ENCODE measurements around the gene TMEM125. TPM values are rescaled to one million over a fixed set of nuclear protein-coding genes. Genes with fewer than 3 reads are reported as not detected.
A peak's percentile ranks its signal among the peaks of the same experiment; 100 is the strongest.

The TMEM125 gene
- total RNA-seq, 2 donors from 2014 or later: 45.8 to 51.1 TPM

DNA sequence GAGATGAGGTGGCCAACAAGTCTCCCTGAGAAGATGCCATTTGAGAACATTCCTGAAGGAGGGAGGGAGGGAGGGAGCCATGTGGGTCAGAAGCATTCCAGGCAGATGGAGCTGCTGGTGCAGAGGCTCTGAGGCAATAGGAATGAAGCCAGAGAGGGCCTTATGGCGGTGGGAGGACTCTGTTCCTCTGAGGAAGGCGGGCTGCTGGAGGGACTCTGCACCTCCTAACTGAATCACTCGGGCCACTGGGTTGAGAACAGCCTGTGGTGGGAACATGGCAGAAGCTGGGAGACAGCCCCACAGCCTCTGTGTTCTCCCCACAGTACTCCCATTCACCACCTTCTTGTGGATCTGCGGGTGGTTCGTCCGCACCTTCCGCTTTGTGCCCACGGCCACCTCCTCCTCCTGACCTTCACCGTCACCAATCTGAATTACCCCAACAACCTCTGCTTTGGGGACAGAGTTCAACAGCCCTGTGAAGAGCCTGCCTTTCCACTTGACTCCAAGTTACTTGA lies 2.4 kb upstream of the TMEM125 start:
- TF ChIP-seq, protein P1, sequence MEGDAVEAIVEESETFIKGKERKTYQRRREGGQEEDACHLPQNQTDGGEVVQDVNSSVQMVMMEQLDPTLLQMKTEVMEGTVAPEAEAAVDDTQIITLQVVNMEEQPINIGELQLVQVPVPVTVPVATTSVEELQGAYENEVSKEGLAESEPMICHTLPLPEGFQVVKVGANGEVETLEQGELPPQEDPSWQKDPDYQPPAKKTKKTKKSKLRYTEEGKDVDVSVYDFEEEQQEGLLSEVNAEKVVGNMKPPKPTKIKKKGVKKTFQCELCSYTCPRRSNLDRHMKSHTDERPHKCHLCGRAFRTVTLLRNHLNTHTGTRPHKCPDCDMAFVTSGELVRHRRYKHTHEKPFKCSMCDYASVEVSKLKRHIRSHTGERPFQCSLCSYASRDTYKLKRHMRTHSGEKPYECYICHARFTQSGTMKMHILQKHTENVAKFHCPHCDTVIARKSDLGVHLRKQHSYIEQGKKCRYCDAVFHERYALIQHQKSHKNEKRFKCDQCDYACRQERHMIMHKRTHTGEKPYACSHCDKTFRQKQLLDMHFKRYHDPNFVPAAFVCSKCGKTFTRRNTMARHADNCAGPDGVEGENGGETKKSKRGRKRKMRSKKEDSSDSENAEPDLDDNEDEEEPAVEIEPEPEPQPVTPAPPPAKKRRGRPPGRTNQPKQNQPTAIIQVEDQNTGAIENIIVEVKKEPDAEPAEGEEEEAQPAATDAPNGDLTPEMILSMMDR (IDR thresholded peaks at IDR 0.05): no peak
- no peak for TF ChIP-seq POLR2A (IDR thresholded peaks at IDR 0.05)
- Histone ChIP-seq H3K9me3 (no peaks in the 10 kb centered on the region), H3K36me3 (replicated peaks in 1 of 2; ENCODE audit: insufficient read depth in 1 of 2, low read depth in 2 of 2) (no peaks in the 10 kb centered on the region), H3K27me3 (no peaks in the 10 kb centered on the region), H3K27ac (peak overlapping the region in 3 of 4 donors; percentile 1 to 50 (median 16)), H3K4me1 (peaks cover 41% of the 10 kb centered on the region), H3K4me3 (no peak overlapping the region)
- DNase-seq: peak in 1 of 4 donors; percentile 30
- intact Hi-C loops (cut with DNase I): no loop called here
- ATAC-seq: no peak
- 56 to 63% methylated on average over 9 of the region's 9 CpGs for WGBS, 2 donors

DNA sequence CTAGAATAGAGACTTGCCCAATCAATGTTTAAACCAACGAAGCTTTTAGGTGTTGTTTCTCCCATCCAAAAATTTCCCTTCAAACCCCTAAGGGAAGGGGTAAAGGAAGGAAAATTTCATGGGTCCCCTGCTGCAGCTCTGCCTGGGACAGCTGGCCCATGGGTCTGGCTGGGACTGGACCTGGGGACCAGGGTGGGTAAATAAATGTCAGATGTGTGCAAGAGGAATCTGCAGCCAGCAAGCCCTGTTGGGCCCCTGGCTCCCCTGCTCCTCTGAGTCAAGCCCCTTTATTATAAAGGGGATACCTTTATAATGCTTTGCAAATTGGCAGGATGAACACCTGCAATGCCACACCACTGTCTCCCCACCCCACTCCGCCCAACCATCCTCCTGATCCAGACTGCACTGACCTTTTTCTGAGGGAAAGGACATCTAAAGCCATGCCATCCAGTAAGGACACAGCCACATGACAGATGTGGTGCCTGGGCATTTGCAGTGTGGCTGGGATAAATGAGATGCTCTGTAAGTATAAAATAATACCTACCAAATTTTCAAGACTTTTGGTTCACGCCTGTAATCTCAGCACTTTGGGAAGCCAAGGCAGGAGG lies 1.9 kb upstream of the TMEM125 start:
- no peaks in the 10 kb centered on the region for H3K36me3 ChIP-seq (replicated peaks in 1 of 2; ENCODE audit: insufficient read depth in 1 of 2, low read depth in 2 of 2)
- H3K9me3 ChIP-seq: no peaks in the 10 kb centered on the region
- WGBS, 2 donors: 63 to 75% methylated on average over 3 of the region's 3 CpGs
- DNase-seq (peak in 1 of 4 donors; percentile 0), ATAC-seq (no peak)
- no peak overlapping the region for H3K4me3 ChIP-seq
- no peaks in the 10 kb centered on the region for H3K27me3 ChIP-seq
- peaks cover 44% of the 10 kb centered on the region for H3K4me1 ChIP-seq
- peak overlapping the region in 3 of 4 donors; percentile 1 to 50 (median 16) for H3K27ac ChIP-seq
- TF ChIP-seq, protein P1 (IDR thresholded peaks at IDR 0.05): no peak
- TF ChIP-seq POLR2A (IDR thresholded peaks at IDR 0.05): no peak
- intact Hi-C loops (cut with DNase I): no loop called here

- ATAC-seq (peak; percentile 95), DNase-seq (peak; percentile 92 to 96 (median 95))
- no peaks in the 10 kb centered on the region for H3K9me3 ChIP-seq
- peak overlapping the region; percentile 14 to 23 for H3K4me3 ChIP-seq
- no peaks in the 10 kb centered on the region for H3K27me3 ChIP-seq
- H3K27ac ChIP-seq: peak overlapping the region; percentile 72 to 84 (median 79)
- peaks cover 51% of the 10 kb centered on the region for H3K4me1 ChIP-seq
- H3K36me3 ChIP-seq (replicated peaks in 1 of 2; ENCODE audit: insufficient read depth in 1 of 2, low read depth in 2 of 2): no peaks in the 10 kb centered on the region
- intact Hi-C loops (cut with DNase I): no loop called here
- 3% methylated on average over 17 to 29 of the region's 29 CpGs for WGBS, 2 donors
- peak; percentile 67 to 87 (median 79) for TF ChIP-seq POLR2A (IDR thresholded peaks at IDR 0.05)
- TF ChIP-seq, protein P1 (IDR thresholded peaks at IDR 0.05): no peak
Observed at GRCh38 chr1:43270421-43271095, 775 bp downstream of the TMEM125 start.

DNA sequence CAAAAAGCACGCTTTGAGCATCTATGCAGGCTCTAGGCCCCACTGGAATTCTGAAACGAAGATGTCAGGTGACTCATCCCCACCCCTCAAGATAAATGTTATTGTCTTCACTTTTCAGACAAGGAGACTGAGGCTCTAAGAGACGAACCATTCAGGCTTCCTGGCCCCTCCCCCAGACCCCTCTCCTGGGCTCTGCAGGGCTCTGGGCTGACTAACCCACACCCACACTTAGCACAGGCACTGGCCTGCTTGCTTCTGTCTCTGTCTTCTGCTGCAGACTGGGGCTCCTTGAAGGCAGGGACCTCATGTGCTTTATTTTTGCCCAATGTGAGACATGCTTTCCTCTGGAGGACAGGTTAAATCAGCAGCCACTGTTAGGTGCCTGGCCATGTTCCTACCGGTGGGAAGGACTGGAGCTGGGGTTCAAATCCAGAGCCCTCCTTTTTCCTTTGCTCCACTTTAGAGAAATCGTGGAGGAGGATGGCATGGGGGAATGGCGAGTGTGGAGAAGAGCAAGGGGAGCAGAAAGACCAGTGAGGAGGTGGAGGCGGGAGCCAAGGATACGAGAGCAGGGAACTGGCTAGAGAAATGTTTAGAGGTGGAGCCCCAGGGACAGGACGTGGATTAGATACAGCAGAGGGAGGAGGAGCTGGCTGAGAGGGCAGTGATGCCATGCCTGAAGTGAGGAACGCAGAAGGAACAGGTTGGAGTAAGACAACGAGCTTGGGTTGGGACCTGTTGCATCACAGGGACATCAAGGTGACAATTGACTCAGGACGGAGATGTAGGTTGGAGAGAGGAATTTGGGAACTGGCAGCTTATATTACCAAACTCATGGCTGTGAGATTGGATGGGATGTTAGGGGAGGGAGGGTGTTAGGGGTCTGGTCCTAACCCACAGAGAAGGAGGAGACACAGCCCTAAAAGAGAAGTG lies 1.7 kb downstream of the TMEM125 start:
- ATAC-seq (no peak), DNase-seq (peak in 1 of 4 donors; percentile 2)
- H3K4me3 ChIP-seq: peak overlapping the region; percentile 14 to 23
- no peak for TF ChIP-seq POLR2A (IDR thresholded peaks at IDR 0.05)
- TF ChIP-seq, protein P1 (IDR thresholded peaks at IDR 0.05): no peak
- no peaks in the 10 kb centered on the region for H3K27me3 ChIP-seq
- H3K4me1 ChIP-seq: peaks cover 56% of the 10 kb centered on the region
- no peaks in the 10 kb centered on the region for H3K36me3 ChIP-seq (replicated peaks in 1 of 2; ENCODE audit: insufficient read depth in 1 of 2, low read depth in 2 of 2)
- intact Hi-C loops (cut with DNase I): no loop called here
- 29% methylated on average over 12 of the region's 12 CpGs for WGBS, 2 donors
- peak overlapping the region; percentile 72 to 84 (median 79) for H3K27ac ChIP-seq
- no peaks in the 10 kb centered on the region for H3K9me3 ChIP-seq
